Measurements from ENCODE around the gene NEURL1B. TPM values are rescaled to one million over a fixed set of nuclear protein-coding genes. Genes with fewer than 3 reads are reported as not detected.

Gene NEURL1B
- total and polyA plus RNA-seq, 11 donors, result 11.8 to 47.1 (median 25.8) TPM

DNA sequence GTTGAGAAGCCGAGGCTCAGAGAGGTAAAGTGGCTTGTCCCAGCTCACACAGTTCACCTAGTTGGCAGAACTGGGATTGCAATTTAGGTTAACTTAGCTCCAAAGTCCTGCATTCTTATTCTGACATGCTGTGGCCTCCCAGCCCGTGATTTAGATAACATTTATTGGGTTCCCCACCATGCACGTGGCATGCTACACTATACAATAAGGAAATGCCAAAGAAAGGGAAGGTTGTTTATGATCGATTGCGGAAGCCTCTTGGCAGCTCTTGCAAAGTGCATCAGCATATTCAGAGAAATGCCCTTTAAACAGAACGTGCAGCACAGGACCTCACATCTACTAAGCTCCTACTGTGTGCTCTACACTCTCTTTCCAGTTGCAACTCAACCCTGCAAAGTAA lies 3.2 kb downstream of the NEURL1B start:
- no peak for ATAC-seq
- 43 to 54% (median 46%) methylated on average over 6 of the region's 6 CpGs for WGBS, 4 donors
- peaks cover 0 to 11% (median 0%) of the 10 kb centered on the region in 9 donors for H3K27me3 ChIP-seq
- TF ChIP-seq, protein P1, sequence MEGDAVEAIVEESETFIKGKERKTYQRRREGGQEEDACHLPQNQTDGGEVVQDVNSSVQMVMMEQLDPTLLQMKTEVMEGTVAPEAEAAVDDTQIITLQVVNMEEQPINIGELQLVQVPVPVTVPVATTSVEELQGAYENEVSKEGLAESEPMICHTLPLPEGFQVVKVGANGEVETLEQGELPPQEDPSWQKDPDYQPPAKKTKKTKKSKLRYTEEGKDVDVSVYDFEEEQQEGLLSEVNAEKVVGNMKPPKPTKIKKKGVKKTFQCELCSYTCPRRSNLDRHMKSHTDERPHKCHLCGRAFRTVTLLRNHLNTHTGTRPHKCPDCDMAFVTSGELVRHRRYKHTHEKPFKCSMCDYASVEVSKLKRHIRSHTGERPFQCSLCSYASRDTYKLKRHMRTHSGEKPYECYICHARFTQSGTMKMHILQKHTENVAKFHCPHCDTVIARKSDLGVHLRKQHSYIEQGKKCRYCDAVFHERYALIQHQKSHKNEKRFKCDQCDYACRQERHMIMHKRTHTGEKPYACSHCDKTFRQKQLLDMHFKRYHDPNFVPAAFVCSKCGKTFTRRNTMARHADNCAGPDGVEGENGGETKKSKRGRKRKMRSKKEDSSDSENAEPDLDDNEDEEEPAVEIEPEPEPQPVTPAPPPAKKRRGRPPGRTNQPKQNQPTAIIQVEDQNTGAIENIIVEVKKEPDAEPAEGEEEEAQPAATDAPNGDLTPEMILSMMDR (IDR thresholded peaks at IDR 0.05), result no peak
- no peak for TF ChIP-seq POLR2A (IDR thresholded peaks at IDR 0.05)
- peak overlapping the region; percentile 93 to 99 (median 98) for H3K27ac ChIP-seq
- intact Hi-C loops (cut with DNase I), result loop anchor here (5.0 to 10.0 kb wide), 11 partner anchors 42 to 167 kb away; no protein-coding TSS in a partner anchor
- DNase-seq, result peak in 1 of 5 donors; percentile 3
- H3K4me3 ChIP-seq, result peak overlapping the region in 10 of 12 donors; percentile 73 to 98 (median 89)
- peaks cover 4 to 83% (median 53%) of the 10 kb centered on the region in 12 donors for H3K4me1 ChIP-seq
- no peaks in the 10 kb centered on the region for H3K9me3 ChIP-seq
- H3K36me3 ChIP-seq, result peaks cover 0 to 33% (median 10%) of the 10 kb centered on the region in 9 donors

DNA sequence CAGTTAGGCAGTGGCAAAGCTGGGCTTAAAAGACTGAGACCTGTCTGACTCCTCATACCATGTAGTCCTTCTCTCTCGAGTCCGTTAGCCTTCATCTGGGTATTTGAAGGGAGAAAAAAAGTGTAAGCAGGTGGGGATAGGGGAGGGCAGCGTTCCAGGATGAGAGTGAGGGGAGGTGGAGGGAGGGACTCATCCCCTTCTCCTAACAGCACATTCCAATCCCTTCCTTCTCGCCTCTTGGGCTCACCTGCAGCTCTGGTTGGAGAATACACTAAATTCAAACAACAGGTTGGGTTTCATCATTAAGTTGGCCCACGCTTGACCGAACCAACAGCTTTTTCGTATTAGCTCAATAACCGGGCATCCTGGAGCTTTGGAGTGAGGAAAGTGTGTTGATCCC lies 3.6 kb downstream of the NEURL1B start:
- intact Hi-C loops (cut with DNase I), result loop anchor here (5.0 to 10.0 kb wide), 12 partner anchors 42 to 167 kb away; no protein-coding TSS in a partner anchor
- no peak for TF ChIP-seq POLR2A (IDR thresholded peaks at IDR 0.05)
- TF ChIP-seq, protein P1 (IDR thresholded peaks at IDR 0.05), result no peak
- DNase-seq (peak in 2 of 5 donors; percentile 13 to 20), ATAC-seq (no peak)
- WGBS, 4 donors, result 56 to 64% (median 59%) methylated on average over 8 of the region's 8 CpGs
- Histone ChIP-seq H3K27ac (peak overlapping the region; percentile 11 to 99 (median 97)), H3K36me3 (peaks cover 0 to 36% (median 10%) of the 10 kb centered on the region in 9 donors), H3K9me3 (no peaks in the 10 kb centered on the region), H3K4me1 (peaks cover 4 to 87% (median 57%) of the 10 kb centered on the region in 12 donors), H3K27me3 (peaks cover 0 to 11% (median 0%) of the 10 kb centered on the region in 9 donors), H3K4me3 (peak overlapping the region in 10 of 12 donors; percentile 2 to 98 (median 88))

DNA sequence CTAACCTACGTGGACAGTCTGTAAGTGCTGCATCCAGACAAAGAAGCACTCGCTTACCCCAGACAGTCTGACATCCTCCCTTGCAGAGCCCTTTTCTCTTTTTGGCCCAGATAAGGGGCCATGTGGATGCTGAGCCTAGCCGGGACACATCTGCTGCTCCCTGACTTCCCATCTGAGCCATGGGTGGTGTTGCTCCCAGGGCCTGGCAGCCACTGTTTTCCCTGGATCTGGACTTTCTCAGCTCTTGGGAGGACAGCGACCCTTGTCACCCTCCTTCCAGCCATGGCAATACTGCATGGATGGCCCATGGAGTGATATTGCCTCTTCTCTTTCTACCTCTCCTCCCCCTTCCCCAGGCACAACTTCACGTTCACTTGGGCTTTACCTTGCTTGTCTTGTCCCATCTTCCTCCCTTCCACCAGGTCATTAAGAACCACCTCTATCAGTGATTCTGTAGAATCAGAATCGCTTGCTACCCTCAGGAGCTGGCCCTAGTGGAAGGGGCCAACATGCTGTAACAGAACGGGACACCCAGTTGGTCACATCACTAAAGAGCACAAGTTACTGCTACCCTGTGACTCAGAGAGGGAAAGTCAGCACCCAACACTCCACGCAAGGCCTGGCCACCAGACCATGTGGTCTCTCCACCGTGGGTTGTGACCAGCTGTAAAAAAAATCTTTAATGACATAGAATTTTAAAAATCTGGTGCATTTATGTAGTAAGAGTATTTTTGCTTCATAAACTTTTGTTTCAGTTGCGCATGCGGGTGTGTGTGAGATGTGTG lies 4.4 kb downstream of the NEURL1B start:
- no peak for ATAC-seq
- Histone ChIP-seq H3K27ac (peak overlapping the region; percentile 11 to 99 (median 97)), H3K4me3 (peak overlapping the region in 10 of 12 donors; percentile 2 to 98 (median 88)), H3K9me3 (no peaks in the 10 kb centered on the region), H3K4me1 (peaks cover 4 to 91% (median 59%) of the 10 kb centered on the region in 12 donors), H3K27me3 (peaks cover 0 to 11% (median 0%) of the 10 kb centered on the region in 9 donors), H3K36me3 (peaks cover 0 to 42% (median 10%) of the 10 kb centered on the region in 9 donors)
- WGBS, 4 donors, result 50 to 64% (median 59%) methylated on average over 11 of the region's 11 CpGs
- DNase-seq, result peak in 2 of 5 donors; percentile 22 to 54
- intact Hi-C loops (cut with DNase I), result loop anchor here in 6 of 10 donors (5.0 to 10.0 kb wide), 5 partner anchors 42 to 91 kb away; no protein-coding TSS in a partner anchor
- TF ChIP-seq, protein P1 (IDR thresholded peaks at IDR 0.05), result no peak
- no peak for TF ChIP-seq POLR2A (IDR thresholded peaks at IDR 0.05)

Data from heart left ventricle (tissue), 16 donors.